Measurements from ENCODE around the gene C1orf87.
"Not testable (repeated sequence)": the region's sequence is repeated elsewhere in the genome, so short reads cannot be mapped to it uniquely, and the experiment has no call there.

The C1orf87 gene

DNA sequence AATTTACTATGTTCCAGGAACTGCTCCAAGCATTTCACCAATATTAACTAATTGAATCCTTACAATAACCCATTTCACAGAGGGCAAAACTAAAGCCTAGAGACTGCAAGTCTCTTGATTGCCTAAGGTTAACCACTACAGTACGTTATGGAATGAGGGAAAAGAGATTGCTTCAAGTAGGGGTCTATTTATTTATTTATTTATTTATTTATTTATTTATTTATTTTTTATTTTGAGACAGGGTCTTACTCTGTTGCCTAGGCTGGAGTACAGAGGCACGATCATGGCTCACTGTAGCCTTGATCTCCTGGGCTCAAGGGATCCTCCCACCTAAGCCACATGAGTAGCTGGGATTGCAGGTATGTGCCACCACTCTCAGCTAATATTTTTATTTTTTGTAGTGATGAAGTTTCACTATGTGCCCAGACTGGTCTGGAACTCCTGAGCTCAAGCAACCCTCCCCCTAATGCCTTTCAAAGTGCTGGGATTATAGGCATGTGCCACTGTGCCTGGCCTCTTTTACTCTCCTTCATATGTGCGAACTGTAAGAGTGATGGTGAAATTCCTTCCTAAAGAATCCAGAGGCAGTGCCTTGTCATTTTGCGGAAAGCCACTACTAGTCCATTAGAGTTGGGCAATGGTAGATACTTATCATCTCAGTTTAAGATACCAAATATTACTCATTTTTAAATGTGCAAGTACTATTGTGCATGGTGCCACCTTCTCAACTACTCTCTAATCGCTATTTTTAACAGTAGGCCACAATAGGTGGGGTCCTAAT is 81.3 kb downstream of the C1orf87 start:
- DNase-seq: no peak

DNA sequence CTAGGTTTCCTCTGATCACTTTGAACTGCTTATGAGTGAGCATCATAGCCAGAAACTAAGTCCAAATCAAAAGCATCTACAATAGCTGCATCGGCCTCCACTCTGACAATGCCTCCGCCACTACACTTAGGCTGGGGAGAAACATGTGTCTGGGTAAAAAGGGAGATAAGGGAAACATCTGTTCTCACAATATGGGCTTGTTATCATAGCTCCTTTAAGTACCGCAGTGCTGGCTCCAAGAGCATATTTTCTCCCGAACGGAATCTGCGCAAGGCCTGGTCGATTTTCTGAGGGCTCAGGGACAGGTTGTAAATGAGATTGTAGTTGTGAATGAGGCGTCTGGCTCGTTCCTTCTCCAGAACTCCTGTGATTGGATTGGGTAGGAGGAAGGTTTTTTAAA is 83.1 kb downstream of the C1orf87 start:
- DNase-seq: peak; percentile 74

DNA sequence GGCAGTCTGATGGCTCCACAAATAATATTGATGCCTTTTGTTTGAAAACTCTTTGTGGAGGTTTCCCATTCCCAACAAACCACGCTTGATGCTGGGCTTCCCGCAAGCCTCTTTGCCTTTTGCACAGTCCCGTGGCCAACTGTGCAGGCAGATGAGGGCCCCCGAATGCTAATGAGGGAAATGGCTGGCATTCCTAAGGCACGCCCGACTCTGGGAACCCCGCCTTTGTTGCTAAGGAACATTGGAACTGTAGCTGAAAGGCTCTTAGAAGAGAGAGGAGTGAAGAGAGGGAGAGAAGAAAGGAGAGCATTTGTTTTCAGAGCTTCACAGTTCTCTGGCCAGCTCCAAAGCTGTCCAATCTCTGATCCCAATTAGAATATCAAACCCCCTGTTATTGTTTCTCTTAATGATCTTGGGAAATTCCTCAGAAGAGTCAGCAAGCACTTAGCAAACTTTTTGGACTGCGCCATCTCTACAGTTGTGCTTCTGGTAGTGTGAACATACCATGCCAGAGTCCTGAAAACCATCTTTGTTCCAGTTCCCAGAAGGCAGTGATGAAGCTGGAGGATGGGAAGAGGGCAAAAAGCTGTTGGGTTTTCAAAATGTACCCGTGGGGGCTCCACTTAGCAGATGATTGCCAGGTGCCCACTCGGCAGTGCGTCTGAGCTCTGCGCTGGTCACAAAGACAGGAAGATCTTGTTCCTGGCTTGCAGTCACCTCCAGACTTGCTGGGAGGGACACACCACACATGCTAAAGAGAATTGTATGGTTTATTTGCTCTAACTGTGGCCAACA is 86.9 kb downstream of the C1orf87 start:
- DNase-seq: no peak

DNA sequence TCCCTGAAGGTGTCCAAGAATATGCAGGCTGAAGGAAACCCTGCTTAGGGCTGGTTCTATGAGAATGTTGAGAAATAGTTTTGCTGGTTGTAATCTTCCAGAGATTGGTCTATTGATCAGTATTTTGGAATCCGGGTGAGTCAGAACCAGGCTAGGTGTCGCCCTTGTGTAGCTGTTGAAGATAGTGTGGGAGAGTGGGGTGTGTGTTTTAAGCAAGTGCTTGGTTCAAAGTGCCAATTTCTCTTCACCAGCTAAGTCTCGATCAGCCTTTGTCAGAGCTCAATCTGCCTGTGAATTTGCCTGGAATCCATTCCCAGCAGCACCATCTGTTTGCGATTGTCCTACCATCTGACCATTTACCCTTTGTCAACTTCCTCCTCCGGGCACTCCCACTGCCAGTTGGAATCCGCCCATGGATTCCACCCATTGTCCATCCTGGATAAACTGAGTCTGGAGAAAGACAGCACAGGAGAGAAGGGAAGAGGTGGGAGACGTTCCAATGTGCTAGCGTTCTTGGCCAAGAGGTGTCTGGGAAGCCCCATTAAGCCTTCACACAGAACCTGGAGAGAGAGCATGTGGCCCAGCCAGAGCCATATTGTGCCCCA is 87.6 kb downstream of the C1orf87 start:
- no peak for DNase-seq

DNA sequence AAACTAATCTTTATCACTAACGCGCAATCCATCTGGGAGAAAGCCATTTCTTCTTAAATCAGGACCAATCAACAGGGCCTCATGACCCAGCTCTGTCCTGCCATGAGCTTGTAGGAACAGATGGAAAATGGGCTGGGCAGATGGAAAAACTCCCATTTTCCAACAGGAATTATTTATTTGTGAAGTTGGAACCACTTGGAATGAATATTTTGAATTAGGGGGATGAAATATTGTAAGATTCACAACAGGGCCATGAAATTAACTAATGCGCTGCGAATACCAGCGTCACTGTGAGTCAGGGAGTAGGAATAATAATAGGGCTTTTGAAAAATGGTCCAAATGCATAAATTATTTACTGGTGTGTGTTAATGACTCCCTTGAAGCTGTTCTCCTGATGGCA is 93.9 kb downstream of the C1orf87 start:
- no peak for DNase-seq

DNA sequence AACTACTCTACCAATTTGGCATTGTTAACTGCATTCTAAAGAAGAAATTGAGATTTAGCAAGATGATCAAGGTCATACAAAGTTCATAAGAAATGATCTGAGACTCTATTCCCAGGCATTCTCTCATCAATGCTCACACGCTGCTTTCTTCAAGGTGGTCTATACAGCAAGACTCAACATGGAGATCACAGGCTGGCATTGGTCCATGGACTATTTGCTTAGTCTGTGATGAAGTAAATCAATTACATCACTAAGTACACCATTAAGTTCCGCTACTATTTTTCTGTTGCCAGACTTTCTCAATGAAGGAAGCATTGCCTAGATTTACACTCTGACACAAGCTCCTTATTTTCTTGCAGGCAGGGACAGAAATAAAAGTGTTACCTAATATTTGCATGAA is 95.1 kb downstream of the C1orf87 start:
- DNase-seq: no peak

DNA sequence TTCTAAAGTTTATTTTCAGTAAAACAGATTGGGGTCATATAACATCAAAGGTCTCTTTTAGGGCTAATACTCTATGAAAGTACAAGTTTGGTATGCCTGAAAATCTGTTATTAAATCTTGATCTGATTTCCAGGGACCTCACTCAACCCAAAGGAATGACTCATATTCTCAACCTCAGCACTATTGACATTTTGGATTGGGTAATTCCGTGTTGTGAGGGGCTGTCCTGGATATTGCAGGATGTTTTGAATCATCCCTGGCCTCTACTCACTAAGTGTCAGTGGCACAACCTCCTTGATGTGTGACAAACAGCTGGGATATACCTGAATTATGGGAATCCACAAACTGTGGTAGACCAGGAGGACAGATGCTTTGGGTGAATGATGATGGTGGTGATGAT is 95.5 kb downstream of the C1orf87 start:
- DNase-seq: no peak

DNA sequence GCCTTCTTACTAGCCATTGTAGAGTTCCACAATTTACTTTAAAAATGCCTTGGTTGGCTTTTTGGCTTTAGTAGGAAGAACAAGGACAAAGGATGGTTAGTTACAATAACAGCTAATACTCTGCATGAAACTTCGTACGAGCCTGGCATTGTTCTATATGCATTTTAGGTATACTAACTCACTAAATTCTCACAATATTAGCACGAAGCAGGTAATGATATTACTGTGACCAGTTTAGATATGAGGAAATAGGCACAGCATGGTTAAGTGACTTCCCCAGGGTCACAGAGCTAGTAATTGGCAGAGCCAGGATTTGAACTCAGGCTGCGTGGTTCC is 96.5 kb downstream of the C1orf87 start:
- DNase-seq: no peak

DNA sequence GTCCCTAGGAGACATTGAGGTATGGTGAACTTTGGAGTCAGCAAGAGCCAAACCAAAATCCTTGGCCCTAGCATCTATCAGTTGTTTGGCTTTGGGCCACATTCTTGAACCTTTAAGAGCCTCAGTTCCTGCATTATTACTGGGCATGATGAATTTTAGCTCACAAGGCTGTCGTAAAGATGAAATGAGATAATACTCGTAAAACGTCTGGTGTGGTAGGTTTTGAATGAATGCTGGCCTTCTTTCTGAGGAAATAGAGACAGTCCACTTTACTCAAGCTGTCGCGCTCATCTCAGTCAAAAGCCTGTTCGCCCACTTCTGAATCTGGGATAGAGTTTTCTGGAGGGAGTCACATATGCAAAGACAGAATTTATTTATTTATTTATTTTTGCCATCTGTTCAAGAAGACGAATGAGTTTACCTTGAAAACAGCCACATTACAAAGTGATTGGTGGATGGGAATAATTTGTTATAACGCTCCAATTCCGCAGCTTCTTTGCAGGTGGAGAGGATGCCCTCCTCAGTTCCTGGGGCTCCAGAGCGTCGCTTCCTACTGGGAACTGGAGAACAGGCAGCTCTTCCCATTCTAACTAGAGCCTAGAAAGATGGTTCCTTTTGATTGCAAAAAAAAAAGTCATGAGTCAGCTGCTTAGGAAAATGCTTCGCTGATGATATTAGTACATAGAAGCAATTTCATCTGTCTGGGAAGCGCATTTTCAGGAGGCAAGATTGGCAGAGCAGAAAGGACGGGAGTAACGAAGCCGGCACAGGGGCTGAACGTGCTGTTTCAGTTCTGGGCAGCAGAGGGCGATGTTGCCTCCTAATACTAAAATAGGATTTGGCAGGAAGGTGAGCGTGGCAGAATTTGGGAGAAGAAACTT is 97.1 kb downstream of the C1orf87 start:
- DNase-seq: peak; percentile 72

DNA sequence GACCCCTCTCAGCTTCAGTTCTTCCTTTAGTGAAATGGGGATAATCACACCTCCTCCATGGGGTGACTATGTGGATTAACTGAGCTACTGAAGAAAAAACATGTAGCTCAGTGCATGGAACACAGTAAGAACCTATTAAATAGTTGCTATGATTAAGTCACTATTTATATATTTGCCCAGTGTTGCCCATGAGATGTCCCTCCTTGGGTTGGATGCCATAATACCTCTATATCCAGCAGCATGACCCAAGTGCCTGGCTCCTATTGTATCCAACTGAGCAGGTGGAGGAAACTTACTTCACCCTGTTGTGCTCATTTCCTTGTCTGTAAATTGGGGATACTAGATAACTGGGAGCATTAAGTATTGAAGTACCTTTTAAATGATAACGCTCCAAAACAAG is 99.9 kb downstream of the C1orf87 start:
- DNase-seq: no peak

DNA sequence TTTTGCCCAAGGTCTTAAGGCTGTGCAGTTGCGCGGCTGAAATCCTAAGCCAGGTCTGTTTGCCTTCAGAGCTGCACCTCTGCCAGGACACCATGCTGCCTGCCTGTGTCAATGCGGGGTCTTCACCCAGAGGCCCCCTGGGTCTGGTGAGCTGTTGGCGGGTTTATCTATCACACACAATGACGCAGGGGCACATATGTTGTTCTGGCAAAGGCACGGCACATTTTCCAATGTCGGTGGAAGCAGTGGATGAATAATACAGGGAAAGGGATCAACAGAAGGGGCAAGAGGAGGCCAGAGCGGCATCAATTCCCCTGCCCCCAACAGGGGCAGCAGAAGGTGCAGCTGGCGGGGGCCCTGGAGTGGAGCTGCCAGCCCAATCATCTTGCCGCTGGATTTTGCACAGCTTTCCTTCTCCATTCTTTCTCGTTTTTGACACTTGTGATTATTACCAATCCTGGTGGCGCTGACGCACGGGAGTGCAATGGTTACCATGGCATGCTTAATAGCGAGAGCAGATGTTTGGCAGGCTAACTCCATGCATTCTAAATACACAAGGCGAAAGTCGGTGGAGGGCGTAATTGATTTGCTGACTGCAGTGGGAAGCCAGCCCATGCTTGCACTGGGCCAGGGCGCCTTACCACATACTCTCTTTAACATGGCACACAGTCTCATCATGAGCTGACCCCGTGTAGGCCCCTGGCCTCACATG is 101.2 kb downstream of the C1orf87 start:
- no peak for DNase-seq

DNA sequence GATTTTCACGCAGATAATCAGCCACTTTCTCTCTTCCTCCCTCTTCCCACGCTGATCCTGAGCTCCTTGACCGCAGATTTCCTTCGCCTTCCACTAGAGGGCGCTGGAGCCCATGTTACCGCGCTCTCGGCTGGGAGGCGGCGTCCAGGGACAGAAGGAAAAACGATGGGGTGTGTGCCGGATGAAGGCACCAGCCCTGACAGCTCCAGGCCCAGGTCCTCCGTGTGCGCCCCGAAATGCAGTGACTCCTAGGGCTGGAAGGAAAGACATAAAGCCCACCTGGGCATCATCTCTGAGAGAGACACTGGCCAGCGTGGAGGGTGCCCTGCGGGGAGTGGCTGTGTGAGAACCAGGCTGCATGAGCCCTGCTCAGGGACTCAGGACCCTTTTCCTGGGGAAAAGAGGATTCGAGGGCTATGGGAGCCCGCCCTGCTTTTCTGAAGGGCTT is 102.1 kb downstream of the C1orf87 start:
- peak; percentile 73 for DNase-seq

DNA sequence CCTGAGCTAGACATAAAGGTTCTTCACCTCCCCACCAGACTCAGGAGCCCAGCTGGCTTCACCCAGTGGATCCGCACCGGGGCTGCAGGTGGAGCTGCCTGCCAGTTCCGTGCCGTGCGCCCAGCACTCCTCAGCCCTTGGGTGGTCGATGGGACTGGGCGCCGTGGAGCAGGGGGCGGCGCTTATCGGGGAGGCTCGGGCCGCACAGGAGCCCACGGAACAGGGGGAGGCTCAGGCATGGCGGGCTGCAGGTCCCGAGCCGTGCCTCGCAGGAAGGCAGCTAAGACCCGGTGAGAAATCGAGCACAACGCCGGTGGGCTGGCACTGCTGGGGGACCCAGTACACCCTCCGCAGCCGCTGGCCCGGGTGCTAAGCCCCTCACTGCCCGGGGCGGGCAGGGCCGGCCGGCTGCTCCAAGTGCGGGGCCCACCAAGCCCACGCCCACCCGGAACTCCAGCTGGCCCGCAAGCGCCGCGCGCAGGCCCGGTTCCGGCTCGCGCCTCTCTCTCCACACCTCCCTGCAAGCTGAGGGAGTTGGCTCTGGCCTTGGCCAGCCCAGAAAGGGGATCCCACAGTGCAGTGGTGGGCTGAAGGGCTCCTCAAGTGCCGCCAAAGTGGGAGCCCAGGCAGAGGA is 103.9 kb downstream of the C1orf87 start:
- not testable (repeated sequence) for DNase-seq

DNA sequence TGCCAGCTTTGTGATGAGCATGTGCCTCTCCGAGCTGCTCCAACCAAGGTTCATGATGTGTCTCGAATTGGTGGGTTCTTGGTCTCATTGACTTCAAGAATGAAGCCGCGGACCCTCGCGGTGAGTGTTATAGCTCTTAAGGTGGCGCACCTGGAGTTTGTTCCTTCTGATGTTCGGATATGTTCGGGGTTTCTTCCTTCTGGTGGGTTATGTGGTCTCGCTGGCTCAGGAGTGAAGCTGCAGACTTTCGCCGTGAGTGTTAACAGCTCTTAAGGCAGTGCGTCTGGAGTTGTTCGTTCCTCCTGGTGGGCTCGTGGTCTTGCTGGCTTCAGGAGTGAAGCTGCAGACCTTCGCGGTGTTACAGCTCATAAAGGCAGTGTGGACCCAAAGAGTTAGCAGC is 104.8 kb downstream of the C1orf87 start:
- not testable (repeated sequence) for DNase-seq

DNA sequence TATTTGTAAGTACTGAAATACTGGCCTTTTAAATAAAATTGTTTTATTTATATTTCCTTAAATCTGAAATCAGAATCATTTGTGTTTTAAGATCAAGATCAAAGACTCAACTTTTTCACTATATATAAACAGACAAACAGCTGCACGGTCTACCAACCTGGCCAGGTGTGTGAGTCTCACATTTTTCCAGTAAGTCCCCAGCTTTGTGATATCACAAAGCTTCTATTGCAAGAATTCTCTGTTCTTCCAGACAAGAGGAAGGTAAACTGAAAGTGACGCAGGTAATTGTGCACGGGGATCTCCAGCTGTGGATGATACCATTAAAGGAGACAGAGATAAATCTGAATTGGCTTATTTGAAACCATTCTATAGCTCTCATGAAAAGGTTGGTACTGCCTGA is 105.8 kb downstream of the C1orf87 start:
- DNase-seq: no peak

DNA sequence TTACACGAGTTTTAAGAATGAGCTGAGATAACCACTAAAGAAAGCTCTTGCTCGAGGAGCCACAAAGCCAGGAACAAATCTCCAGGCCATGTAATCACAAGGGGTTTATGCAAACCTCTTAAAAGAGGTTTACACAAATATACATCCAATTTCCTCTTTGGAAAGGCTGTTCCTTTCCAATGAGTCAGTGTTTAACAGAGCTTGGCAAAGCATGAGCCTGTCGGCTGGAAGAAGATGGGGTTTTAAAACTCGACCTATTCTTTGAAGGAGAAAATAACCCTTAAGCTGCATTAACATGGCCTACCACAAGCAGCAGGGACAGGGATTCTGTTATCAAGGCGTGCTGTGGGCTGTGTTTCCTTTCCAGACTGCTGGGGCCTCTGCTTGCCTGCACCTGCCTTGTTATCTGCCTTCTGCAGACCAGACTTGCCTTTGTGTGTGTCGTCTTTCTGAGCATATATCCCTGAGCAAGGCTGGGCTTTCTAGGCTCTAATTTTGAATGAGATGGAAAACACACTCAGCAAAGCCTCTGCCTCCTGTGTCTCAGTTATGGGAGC is 106.4 kb downstream of the C1orf87 start:
- peak; percentile 95 for DNase-seq

DNA sequence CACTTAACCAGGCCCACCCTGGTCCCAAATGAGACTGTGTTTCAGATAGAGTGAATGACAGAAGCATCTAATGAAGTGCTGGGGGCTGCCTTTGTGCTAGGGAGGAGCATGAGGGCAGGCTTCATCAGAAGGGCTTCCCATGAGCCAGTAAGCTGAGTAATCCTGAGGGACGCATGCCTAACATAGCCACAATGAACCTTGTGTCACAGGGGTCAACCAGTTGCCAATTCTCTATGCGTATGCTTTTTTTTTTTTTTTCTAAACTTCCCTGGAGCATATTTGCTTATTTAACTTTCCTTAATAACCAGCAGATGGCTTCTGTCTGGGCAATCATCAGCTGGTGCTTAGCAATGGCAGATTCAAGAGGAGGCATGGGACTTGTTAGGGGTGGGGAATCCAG is 121.5 kb downstream of the C1orf87 start:
- DNase-seq: no peak

DNA sequence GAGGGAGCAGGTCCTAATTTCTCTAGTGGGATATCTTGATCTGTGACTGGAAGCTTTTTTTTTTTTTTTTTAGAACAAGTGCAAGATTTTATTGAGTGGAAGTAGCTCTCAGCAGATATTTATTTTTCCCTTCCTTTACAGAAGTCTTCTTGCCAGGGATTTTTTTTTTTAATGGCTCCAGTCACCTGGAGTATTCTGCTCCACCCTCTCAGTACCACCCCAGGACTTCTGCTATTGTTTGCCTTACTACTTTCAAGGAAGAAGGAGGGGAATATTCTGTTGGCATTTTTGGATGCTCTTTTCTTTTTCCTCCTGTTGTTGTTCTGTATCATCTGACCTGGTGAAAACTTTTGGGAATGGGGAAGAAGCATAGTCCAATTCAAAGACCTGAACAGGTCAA is 123.9 kb downstream of the C1orf87 start:
- DNase-seq: no peak

DNA sequence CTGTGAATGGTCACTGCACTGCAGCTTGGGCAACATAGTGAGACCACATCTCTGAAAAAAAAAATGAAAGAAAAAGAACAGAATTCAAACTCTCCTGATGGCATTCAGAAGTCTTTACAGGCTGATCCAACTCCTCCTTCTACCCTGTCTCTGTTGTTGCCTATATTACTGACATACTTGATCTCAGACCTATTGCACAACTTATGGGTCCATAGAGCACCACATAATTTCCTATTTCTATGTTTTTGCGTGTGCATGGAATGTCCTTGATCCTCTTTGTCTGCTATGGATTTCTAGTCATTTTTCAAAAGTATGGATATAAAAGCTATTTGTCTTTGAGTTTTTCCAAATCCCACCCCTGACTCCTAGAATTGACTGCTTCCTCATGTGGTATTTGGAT is 124.6 kb downstream of the C1orf87 start:
- DNase-seq: no peak

DNA sequence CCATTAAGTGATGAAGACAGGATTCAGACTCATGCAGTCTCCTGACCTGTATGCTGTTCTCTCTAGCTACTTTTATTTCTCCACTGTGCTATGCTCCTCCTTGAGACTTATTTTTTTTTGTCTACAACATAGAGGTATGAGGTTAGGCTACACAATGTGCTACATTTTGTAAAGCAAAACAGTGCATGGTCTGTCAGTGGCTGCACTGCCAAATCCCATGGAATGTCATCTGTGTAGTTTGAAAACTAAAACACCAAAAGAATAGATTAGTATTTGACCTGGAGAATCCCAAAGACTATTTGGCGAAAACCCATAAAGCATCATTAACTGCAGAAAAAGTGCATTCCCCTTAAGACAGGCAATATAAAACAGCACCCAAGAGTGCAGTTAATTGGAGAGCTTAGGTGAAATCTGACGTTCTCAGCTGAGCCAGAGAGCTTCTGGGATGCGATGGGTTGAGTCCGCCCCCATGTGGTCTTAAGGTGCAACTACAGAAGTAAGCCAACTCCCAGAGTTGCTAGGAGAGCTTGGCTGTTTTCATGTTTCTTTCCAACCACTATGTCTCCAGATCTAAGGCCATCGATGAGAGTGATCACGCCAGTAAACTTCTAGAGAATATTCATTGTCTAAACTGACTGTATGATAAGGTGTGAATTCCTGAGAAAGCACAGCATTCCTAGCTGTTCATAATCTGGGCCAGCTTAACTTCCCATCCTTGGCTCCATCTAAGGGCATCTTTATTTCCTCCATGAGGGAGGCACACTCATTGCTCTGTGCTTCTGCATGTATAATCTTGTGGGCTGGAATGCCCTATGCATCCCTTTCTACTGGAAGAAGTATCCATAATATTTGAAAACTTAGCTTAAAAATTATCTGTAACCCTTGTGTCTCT is 126.3 kb downstream of the C1orf87 start:
- peak; percentile 69 for DNase-seq
